H1 (cell line): ENCODE data around the gene LTBP1. TPM values are rescaled to one million over a fixed set of nuclear protein-coding genes. Genes with fewer than 3 reads are reported as not detected.

Source experiments
- ASH2L ChIP-seq: fragments of 200-600, 300-600 bp; sonication (generic); IDR thresholded peaks from one replicate; pipeline ENCODE4 v1.7.1; 2017; ENCODE audit warnings: low read length
- ATF2 ChIP-seq: IDR thresholded peaks from 2 replicates; pipeline ENCODE4 v1.6.1; 2012; ENCODE audit warnings: low read length, inconsistent platforms
- BCL11A ChIP-seq, 2 experiments: IDR thresholded peaks; one replicate each; pipeline ENCODE4 v1.6.1; 2011; ENCODE audit warnings: low read depth in 2 of 2, low read length in 2 of 2, mild to moderate bottlenecking in 2 of 2
- BRCA1 ChIP-seq: IDR thresholded peaks from 2 replicates; pipeline ENCODE4 v1.6.1; 2012; ENCODE audit warnings: low read depth, low read length, improper control_type of control experiment
- CREB1 ChIP-seq: IDR thresholded peaks from 2 replicates; pipeline ENCODE4 v1.6.1; 2012; ENCODE audit warnings: inconsistent platforms
- JUND ChIP-seq: IDR thresholded peaks from 2 replicates; pipeline ENCODE4 v1.6.1; 2011; ENCODE audit warnings: mild to moderate bottlenecking, improper control_type of control experiment, low read length
- KDM5A ChIP-seq: fragments of 200-600 bp; IDR thresholded peaks from 2 replicates; pipeline ENCODE4 v1.7.1; 2012; ENCODE audit warnings: mild to moderate bottlenecking, low read length, inconsistent platforms, mixed read lengths
- MAFK ChIP-seq: IDR thresholded peaks from 2 replicates; pipeline ENCODE4 v1.6.1; 2012; ENCODE audit warnings: low read depth, mild to moderate bottlenecking, improper control_type of control experiment, low read length
- MAX ChIP-seq: IDR thresholded peaks from 2 replicates; pipeline ENCODE4 v1.6.1; 2012; ENCODE audit warnings: inconsistent platforms
- PHF8 ChIP-seq: fragments of 200-600 bp; sonication (generic); conservative IDR thresholded peaks from 2 replicates; pipeline ENCODE4 v1.7.1; 2012; ENCODE audit warnings: low read depth, mild to moderate bottlenecking, inconsistent platforms, low read length, moderate library complexity
- SIRT6 ChIP-seq: IDR thresholded peaks from one replicate; pipeline ENCODE4 v1.7.1; 2012; ENCODE audit warnings: low read length, inconsistent platforms
- SP1 ChIP-seq: IDR thresholded peaks from 2 replicates; pipeline ENCODE4 v1.6.1; 2011; ENCODE audit warnings: low read depth, low read length
- USF2 ChIP-seq: IDR thresholded peaks from 2 replicates; pipeline ENCODE4 v1.6.1; 2011; ENCODE audit warnings: low read length, improper control_type of control experiment
- polyA plus RNA-seq, 7 experiments: library from polyadenylated mRNA; depleted of rRNA in 3 of 7; stranded (reverse) in 5 of 7; unstranded in 2 of 7; fragments of >200 nt in 5 of 7; fragments of 200-250 nt in 2 of 7; gene quantifications; 1 replicate in 5 of 7; 2 replicates in 1 of 7; 4 replicates in 1 of 7; pipeline versions ENCODE4 v1.2.1 to v1.2.3, GENCODE V29; 2011 to 2013; ENCODE audit warnings: missing spikeins in 2 of 7, mixed read lengths in 2 of 7
- total RNA-seq: library from RNA; stranded (reverse); fragmentation: NEBNext Ultra II Directional; extraction: Animal tissue kit (Norgen Biotek cat#: 25700); gene quantifications from 2 replicates; pipeline ENCODE4 v1.2.1, GENCODE V29; 2021

The LTBP1 gene
- total and polyA plus RNA-seq, 2 of the 8 experiments (the other 6 are each of a cell fraction or from before 2014, with no cell fraction given), result 15.4 to 24.7 TPM

- no peak for TF ChIP-seq SIRT6
- TF ChIP-seq BCL11A (IDR thresholded peaks at IDR 0.05; ENCODE audit: low read depth in 2 of 2, low read length in 2 of 2), result no peak
- no peak for TF ChIP-seq SP1
- 0 out of 2 replicates have a peak, but pooled peaks have one; percentile 8 for TF ChIP-seq MAX
- TF ChIP-seq JUND, result no peak
- TF ChIP-seq BRCA1, result no peak
- TF ChIP-seq USF2, result no peak
- TF ChIP-seq KDM5A, result no peak
- TF ChIP-seq ATF2, result no peak
- TF ChIP-seq MAFK, result no peak
- TF ChIP-seq ASH2L, result peak; percentile 73
- TF ChIP-seq PHF8, result no peak
- TF ChIP-seq CREB1, result no peak
Measured at GRCh38 chr2:32947484-32948143, 861 bp downstream of the LTBP1 start (continued).
